Measurements from ENCODE around the gene MSX2. TPM values are rescaled to one million over a fixed set of nuclear protein-coding genes. Genes with fewer than 3 reads are reported as not detected.
"Not testable (repeated sequence)": the region's sequence is repeated elsewhere in the genome, so short reads cannot be mapped to it uniquely, and the experiment has no call there.

Gene MSX2
- total RNA-seq, 1 donor from 2014 or later: 0.40 TPM

- no peak for DNase-seq (ENCODE audit: low read depth, low spot score)
Measured at GRCh38 chr5:174733091-174733690, 8.8 kb downstream of the MSX2 start.

- DNase-seq (ENCODE audit: low read depth, low spot score): no peak
Measured at GRCh38 chr5:174733836-174734235, 9.5 kb downstream of the MSX2 start.

GRCh38 chr5:174734571-174735497 lies 10.5 kb downstream of the MSX2 start:
- DNase-seq (ENCODE audit: low read depth, low spot score): no peak

GRCh38 chr5:174735498-174736330 lies 11.3 kb downstream of the MSX2 start:
- DNase-seq (ENCODE audit: low read depth, low spot score): no peak

DNA sequence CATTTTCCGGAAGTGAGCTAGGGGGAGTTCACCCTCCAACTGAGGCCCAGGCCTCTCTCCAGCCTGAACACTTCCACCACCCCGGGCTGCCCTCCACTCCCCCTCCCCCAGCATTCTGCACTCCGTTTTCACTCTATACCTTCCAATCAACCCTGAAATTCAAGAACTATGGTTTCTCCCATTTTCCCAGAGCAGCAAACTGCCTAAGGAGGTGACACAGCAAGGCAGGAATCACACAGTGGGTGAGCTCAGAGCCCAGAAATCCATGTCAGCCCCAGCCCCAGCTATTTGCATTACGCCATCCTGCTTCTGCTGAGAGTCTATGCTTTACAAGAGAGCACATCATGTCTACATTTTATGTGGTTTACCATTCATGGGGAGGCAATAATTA lies 11.9 kb downstream of the MSX2 start:
- DNase-seq (ENCODE audit: low read depth, low spot score): no peak

DNA sequence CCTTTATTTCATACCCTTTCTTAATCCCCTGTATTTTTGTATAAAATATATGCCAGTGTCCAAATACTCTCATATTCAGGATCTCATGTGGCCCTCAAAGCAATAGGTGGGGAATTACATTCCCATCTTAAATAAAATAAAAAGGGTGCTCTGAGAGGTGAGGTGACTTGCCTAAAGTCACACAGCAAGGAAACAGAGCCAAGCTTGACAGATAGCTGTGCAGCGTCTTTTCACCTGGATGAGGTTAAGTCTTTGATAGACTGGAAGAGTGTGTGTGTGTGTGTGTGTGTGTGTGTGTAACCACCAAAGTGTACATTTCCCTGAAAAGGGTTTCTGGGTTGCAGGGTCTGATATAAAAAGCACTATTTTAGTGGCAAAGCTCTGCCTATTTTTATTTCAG lies 12.4 kb downstream of the MSX2 start:
- DNase-seq (ENCODE audit: low read depth, low spot score): no peak

DNA sequence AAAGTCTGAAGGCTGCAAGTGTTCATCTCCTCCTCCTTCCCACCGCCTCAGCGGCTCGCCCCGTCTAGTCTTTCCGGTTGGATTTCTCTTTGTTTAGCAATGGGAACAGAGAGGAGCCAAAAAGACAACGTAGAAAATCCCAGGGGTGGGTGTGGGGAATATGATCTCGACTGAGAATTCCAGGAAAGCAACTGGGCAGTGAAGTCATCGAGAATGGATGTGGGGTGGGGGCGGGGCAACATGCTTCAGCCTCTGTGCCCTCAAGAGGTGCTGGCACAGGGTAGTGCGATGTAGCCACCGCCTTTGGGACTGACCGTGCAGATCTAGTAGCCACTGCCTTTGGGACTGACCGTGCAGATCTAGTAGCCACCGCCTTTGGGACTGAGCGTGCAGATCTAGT lies 12.9 kb downstream of the MSX2 start:
- no peak for DNase-seq (ENCODE audit: low read depth, low spot score)

- DNase-seq (ENCODE audit: low read depth, low spot score): no peak
Measured at GRCh38 chr5:174741352-174741751, 17.0 kb downstream of the MSX2 start.

DNA sequence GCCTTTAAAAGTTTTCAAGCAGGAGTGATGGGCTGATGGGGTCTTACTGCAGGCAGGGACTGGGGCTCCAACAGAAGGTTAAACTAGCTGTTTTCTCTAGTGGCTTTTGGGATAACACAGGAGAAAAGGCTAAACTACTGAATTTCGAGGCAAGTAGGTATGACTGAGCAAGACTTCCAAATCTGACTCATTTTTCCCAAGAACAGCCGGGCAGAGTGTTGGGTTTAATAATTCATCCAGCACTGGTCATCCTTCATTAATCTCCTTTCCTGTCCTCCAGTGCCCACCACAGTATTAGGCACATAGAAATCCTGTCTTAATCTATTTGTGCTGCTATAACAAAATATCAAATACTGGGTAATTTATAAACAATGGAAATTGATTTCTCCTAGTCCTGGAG lies 20.5 kb downstream of the MSX2 start:
- DNase-seq (ENCODE audit: low read depth, low spot score): no peak

GRCh38 chr5:174745590-174746103 lies 21.3 kb downstream of the MSX2 start:
- DNase-seq (ENCODE audit: low read depth, low spot score): no peak

DNA sequence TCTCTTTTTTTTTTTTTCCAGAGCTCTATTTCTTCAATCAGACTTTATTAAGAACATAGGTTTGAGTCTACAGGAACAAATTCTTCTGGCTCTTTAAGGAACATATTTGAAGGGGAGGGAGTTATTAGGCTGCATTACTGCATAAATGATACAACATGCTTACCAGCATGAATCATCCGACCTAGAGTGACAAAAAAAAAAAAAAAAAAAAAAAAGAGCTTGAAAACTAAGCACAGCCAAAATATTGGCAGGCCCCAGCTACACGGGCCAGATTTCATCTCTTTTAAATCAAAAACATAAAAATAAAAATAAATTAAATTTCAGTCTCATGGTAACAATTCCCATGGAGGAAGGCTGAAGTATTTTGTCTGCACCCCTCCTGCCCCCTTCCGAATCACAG lies 26.3 kb downstream of the MSX2 start:
- DNase-seq (ENCODE audit: low read depth, low spot score): no peak

DNA sequence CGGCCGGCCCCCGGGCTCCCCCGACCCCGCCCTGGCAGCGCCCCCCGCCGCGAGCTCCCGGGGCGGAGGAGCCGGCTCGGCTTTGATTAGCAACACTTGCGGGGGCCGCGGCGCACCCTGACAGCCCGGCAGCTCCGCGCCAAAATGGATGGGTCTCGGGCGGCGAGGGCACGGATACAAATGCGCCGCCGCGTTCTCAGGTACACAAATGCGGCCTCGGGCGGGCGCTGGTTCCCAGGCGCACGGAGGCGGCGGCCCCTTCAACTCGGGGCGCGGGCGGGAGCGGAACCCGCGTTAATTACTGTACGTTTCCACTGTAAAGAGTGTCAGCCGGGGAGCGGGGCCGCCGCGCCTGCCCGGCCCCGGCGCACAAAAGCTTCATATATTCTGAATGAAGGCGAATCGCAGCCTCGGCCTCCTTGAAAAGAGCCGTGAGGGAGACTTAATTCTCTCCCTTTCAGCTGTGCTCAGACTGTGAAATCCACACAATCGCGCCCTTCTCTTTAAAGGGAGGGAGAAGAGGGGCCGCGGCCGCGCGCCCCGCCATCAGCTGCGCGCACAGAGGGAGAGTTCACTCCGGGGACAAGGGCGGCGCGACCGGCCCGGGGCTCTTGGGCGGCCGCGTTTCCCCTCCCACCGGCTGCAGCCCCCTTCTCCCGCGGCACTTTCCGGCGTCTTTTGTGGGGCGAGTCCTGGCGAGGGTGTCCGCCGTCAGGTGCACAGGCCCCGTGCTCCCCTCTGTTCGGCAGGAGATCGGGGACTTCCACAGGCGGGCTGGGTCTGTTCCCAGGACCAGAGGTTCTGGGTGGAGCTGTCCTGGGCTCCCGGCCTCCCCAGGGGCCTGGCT lies 27.0 kb downstream of the MSX2 start:
- no peak for DNase-seq (ENCODE audit: low read depth, low spot score)

- no peak for DNase-seq (ENCODE audit: low read depth, low spot score)
Measured at GRCh38 chr5:174752121-174752520, 27.7 kb downstream of the MSX2 start.

- DNase-seq (ENCODE audit: low read depth, low spot score): no peak
Measured at GRCh38 chr5:174755106-174755505, 30.7 kb downstream of the MSX2 start.

DNA sequence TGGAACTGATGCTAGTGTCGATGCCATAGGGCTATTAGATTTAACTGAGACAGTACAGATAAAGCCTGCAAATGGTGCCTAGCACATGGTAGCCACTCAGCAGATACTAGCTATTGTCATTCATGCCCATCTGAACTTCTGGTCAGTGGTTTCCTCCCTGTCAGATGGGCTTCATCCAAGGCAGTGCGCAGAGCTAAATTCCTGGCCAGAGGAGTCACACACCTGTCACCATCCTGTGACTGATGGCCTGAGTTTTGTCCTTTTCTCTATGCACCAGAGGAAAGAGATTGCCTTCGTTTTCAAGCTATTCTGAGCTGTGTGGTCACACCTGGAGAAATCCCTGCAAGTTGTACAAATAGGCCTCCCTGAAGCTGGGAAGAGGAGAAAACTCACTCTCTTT lies 34.7 kb downstream of the MSX2 start:
- DNase-seq (ENCODE audit: low read depth, low spot score): no peak

GRCh38 chr5:174760721-174761120 lies 36.3 kb downstream of the MSX2 start:
- DNase-seq (ENCODE audit: low read depth, low spot score): no peak

- not testable (repeated sequence) for DNase-seq (ENCODE audit: low read depth, low spot score)
Measured at GRCh38 chr5:174761341-174761740, 37.0 kb downstream of the MSX2 start.

- DNase-seq (ENCODE audit: low read depth, low spot score): no peak
Measured at GRCh38 chr5:174764309-174764708, 39.9 kb downstream of the MSX2 start.

DNA sequence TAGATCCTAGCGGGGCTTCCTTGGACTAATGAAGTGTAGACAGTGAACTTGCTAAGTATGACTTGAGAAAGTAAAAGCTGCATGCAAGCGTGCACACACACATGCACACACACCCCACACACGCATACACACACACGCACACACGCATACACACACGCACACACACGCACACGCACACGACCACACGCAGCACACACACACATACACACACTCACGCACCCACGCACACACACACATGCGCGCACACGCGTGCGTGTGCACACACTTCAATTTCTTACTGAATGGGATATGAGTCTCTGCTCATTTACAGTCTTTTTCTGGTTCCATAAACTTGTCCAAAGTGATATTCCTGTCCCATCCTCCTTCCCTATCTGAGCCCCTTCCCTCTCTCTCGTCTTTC lies 41.2 kb downstream of the MSX2 start:
- DNase-seq (ENCODE audit: low read depth, low spot score): no peak

DNA sequence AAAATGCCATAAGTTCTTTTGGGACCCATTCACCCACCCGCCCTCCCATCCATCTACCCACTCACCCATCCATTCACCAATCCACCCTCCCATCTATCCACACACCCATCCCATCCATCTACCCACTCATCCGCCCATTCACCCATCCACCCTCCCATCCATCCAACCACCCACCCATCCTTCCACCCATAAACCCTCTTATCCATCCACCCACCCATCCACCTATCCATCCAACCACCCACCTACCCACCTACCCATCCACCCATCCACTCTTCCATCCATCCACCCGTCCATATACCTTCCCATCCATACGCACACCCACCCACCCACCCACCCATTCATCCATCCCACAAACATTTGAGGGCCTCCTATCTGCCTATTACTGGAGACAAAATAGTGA lies 43.3 kb downstream of the MSX2 start:
- DNase-seq (ENCODE audit: low read depth, low spot score): no peak

DNA sequence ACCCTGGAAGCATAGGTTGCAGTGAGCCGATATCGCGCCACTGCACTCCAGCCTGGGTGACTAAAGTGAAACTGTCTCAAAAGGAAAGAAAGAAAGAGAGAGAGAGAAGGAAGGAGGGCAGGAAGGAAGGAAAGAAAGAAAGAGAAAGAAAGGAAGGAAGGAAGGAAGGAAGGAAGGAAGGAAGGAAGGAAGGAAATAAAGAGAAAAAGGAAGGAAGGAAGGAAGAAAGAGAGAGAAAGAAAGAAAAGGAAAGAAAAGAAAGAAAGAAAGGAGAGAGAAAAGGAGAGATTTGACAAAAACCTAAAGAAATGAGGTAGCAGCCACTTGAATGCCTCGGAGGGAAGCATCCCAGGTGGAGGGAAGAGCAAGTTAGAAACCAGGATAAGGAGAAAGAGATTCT lies 44.6 kb downstream of the MSX2 start:
- DNase-seq (ENCODE audit: low read depth, low spot score): no peak

Measured in pulmonary artery endothelial cell (primary cell).